Suprapubic skin (tissue), 4 donors: ENCODE measurements around the gene KCNK3.

Experiments
- EP300 ChIP-seq: sonication (generic); formaldehyde crosslinking; IDR thresholded peaks from one replicate; pipeline ENCODE4 v1.6.1; 2017; ENCODE audit warnings: antibody characterized with exemption
- POLR2A ChIP-seq, 2 donors: fragments of 450-650 bp; IDR thresholded peaks; one replicate each; pipeline ENCODE4 v1.6.1; 2017; ENCODE audit warnings: antibody characterized with exemption in 2 of 2, mild to moderate bottlenecking in 2 of 2, moderate library complexity in 2 of 2
- POLR2AphosphoS5 ChIP-seq, 3 donors: sonication (generic); formaldehyde crosslinking; IDR thresholded peaks; one replicate each; pipeline ENCODE4 v1.6.1; 2017; ENCODE audit warnings: antibody characterized with exemption in 3 of 3
- TF ChIP-seq, protein P1 (sequence below), 2 donors: fragments of 200-600 bp in 1 of 2; fragments of 450-650 bp in 1 of 2; sonication (generic) in 1 of 2; IDR thresholded peaks; one replicate each; pipeline ENCODE4 v1.5.1; 2016 to 2019; ENCODE audit warnings: antibody characterized with exemption in 2 of 2, mild to moderate bottlenecking in 1 of 2, moderate library complexity in 1 of 2

DNA sequence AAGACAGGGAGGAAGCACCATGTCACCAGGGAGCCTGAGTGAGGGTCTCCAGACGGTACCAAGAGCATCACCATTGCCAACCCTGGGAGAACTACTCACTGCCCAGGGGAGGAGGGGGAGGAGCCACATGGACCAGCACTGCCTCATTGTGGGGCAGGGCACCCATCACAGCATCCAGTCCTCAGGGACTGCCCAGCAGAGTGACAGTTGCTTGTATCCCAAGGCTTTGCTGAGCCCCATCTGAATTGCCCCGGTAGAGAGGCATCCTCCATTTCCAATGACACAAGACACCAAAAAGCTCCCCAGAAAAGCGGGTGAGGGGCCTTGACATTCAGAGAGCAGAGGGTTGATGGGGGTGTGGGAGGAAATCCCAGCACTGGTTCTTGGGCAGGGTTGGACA, 44.5 kb upstream of the KCNK3 start:
- TF ChIP-seq, protein P1, sequence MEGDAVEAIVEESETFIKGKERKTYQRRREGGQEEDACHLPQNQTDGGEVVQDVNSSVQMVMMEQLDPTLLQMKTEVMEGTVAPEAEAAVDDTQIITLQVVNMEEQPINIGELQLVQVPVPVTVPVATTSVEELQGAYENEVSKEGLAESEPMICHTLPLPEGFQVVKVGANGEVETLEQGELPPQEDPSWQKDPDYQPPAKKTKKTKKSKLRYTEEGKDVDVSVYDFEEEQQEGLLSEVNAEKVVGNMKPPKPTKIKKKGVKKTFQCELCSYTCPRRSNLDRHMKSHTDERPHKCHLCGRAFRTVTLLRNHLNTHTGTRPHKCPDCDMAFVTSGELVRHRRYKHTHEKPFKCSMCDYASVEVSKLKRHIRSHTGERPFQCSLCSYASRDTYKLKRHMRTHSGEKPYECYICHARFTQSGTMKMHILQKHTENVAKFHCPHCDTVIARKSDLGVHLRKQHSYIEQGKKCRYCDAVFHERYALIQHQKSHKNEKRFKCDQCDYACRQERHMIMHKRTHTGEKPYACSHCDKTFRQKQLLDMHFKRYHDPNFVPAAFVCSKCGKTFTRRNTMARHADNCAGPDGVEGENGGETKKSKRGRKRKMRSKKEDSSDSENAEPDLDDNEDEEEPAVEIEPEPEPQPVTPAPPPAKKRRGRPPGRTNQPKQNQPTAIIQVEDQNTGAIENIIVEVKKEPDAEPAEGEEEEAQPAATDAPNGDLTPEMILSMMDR (IDR thresholded peaks at IDR 0.05): no peak
- TF ChIP-seq EP300 (no peak), POLR2AphosphoS5 (IDR thresholded peaks at IDR 0.05) (no peak), POLR2A (IDR thresholded peaks at IDR 0.05) (no peak)
